WERI-Rb-1 (cell line): ENCODE results near the gene SMARCE1.

Source experiments
- DNase-seq: peaks from one replicate; pipeline ENCODE4 v3.0.0-alpha.2; 2020
- H3K27ac ChIP-seq: fragments of 250-450 bp; sonication (Bioruptor Pico); 2 replicates; pipeline ENCODE4 v1.5.1; 2020; ENCODE audit warnings: mild to moderate bottlenecking, moderate library complexity
- H3K27me3 ChIP-seq: fragments of 250-450 bp; sonication (Bioruptor Pico); 2 replicates; pipeline ENCODE4 v1.5.1; 2021; ENCODE audit warnings: mild to moderate bottlenecking, low read depth, moderate library complexity; ENCODE audit not compliant: insufficient read depth, severe bottlenecking
- H3K36me3 ChIP-seq: fragments of 250-450 bp; sonication (Bioruptor Pico); 2 replicates; pipeline ENCODE4 v1.5.1; 2020; ENCODE audit warnings: mild to moderate bottlenecking, moderate library complexity
- H3K4me3 ChIP-seq: 2 replicates; pipeline ENCODE4 v1.5.1; 2011; ENCODE audit warnings: low read depth, mild to moderate bottlenecking, control low read depth, low read length
- H3K9me3 ChIP-seq: fragments of 250-450 bp; sonication (Bioruptor Pico); 2 replicates; pipeline ENCODE4 v1.5.1; 2021; ENCODE audit warnings: mild to moderate bottlenecking, moderate library complexity; ENCODE audit not compliant: severe bottlenecking
- TF ChIP-seq, protein P1 (sequence below): IDR thresholded peaks from 2 replicates; pipeline ENCODE4 v1.5.1; 2011; ENCODE audit warnings: low read depth, mild to moderate bottlenecking, control low read depth, inconsistent platforms, low read length

SMARCE1 gene

DNA sequence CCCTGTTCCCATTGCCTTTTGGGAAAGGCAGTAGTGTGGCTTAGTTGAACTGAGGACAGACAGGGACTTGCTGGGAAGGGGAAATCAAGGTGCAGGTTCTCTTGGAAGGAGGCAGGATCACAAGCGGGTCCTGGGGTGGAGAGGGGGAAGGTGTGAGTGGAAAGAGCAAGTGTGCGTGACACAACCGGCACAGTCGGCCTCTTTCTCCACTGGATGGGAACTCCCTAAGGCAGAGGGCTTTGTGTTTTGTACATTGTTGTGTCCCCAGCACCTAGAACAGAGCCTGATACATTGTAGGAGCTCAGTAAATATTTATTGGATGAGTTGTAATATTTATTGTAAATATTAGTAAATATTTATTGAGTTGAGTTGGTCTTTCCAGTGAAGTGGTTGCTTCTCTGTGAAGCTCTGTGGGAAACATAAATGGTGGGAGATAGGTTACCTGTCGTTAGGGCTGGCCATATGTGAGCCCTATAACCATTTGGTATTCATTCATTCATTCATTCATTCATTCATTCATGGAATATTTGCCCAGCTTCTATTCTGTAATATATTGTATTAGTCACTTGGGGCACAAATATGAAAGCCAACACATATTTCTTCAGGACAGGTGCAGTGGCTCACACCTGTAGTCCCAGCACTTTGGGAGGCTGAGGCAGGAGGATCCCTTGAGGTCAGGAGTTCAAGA, 34.0 kb downstream of the SMARCE1 start:
- Histone ChIP-seq H3K27ac (no peak overlapping the region), H3K27me3 (peaks cover 83% of the 10 kb centered on the region), H3K4me3 (no peak overlapping the region), H3K36me3 (no peaks in the 10 kb centered on the region), H3K9me3 (no peaks in the 10 kb centered on the region)
- TF ChIP-seq, protein P1, sequence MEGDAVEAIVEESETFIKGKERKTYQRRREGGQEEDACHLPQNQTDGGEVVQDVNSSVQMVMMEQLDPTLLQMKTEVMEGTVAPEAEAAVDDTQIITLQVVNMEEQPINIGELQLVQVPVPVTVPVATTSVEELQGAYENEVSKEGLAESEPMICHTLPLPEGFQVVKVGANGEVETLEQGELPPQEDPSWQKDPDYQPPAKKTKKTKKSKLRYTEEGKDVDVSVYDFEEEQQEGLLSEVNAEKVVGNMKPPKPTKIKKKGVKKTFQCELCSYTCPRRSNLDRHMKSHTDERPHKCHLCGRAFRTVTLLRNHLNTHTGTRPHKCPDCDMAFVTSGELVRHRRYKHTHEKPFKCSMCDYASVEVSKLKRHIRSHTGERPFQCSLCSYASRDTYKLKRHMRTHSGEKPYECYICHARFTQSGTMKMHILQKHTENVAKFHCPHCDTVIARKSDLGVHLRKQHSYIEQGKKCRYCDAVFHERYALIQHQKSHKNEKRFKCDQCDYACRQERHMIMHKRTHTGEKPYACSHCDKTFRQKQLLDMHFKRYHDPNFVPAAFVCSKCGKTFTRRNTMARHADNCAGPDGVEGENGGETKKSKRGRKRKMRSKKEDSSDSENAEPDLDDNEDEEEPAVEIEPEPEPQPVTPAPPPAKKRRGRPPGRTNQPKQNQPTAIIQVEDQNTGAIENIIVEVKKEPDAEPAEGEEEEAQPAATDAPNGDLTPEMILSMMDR, result no peak
- no peak for DNase-seq

DNA sequence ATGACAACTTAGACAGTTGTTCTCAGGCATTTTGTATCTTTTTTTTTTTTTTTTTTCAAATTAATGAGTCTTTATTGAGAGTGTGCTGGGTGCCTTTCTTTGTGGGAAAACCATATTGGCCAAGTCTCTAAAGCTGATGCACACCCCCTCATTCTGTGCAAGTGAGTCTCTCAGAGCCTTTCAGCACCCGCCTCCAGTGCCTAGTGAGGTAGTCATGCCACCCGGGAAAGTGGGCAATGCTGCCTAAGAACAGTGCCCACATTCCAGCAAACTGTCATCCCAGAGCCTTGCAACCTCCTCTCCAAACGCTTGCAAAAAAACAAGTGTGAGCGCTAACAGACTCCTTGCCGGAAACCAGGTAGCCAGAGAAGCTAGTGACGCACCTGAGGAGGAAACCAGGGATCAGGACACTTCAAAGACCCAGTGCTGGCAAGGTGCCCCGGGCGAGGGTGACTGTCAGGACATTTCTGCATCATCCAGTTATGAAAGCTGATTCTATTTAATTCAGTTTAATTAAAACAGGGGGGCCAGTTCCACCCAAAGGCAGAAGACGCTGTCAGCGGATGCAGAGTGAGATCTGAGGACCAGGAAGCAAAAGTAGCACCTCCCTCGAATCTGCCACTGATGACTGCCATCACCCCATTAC, 34.9 kb downstream of the SMARCE1 start:
- Histone ChIP-seq H3K27ac (no peak overlapping the region), H3K9me3 (no peaks in the 10 kb centered on the region), H3K36me3 (no peaks in the 10 kb centered on the region), H3K27me3 (peaks cover 81% of the 10 kb centered on the region), H3K4me3 (no peak overlapping the region)
- TF ChIP-seq, protein P1, result no peak
- DNase-seq, result no peak

DNA sequence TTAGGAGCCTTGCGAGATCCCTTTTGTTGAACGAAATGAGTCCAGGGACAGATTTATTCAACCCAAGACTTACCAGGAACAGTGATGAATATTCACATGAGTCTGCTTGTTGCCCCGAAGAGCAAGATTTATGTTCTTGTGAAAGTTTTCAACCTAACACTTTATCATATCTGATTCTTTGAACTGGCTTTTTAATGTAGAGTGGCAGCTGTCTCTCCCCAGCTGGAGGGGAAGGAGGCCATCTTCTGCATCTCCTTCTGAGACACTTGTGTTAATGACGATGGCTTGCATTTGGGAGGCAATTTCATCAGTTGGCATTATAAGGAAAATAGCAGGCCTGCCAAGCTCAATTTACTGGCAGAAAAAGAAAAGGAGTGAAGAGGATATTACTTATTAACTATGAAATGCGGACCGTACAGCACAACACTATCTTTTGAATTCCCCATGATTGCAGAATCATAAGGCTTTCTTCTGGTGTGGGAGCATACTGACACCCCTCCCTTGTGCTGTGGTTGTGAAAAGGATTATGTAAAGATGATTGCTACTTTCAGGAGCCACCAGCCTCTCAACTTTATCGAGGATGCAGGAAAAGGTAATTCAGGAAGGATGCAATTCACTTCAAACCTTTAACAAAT, 35.7 kb downstream of the SMARCE1 start:
- Histone ChIP-seq H3K4me3 (no peak overlapping the region), H3K36me3 (no peaks in the 10 kb centered on the region), H3K27me3 (peaks cover 81% of the 10 kb centered on the region), H3K27ac (no peak overlapping the region), H3K9me3 (no peaks in the 10 kb centered on the region)
- no peak for DNase-seq
- TF ChIP-seq, protein P1, result no peak

DNA sequence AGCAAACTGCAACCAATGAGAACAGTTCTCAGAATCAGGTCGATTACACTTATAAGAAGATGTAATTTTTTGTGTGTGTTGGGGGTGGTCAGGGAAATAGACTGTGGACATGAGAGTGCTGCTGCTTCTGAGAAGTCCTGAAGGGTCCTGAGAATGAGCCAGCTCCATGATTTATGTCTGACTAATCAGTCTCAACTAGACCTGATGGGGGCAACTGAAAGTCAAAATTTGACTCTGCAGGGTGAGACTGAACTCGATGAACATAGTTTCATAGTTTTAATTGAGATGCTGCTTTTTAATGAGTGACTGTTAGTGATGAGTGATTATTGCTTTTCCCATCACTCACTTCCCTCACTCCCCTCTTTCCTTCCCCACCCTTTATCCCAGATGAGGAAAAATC, 37.3 kb downstream of the SMARCE1 start:
- no peaks in the 10 kb centered on the region for H3K9me3 ChIP-seq
- peaks cover 72% of the 10 kb centered on the region for H3K27me3 ChIP-seq
- no peak overlapping the region for H3K4me3 ChIP-seq
- H3K36me3 ChIP-seq, result no peaks in the 10 kb centered on the region
- H3K27ac ChIP-seq, result no peak overlapping the region
- DNase-seq, result no peak
- TF ChIP-seq, protein P1, result no peak

DNA sequence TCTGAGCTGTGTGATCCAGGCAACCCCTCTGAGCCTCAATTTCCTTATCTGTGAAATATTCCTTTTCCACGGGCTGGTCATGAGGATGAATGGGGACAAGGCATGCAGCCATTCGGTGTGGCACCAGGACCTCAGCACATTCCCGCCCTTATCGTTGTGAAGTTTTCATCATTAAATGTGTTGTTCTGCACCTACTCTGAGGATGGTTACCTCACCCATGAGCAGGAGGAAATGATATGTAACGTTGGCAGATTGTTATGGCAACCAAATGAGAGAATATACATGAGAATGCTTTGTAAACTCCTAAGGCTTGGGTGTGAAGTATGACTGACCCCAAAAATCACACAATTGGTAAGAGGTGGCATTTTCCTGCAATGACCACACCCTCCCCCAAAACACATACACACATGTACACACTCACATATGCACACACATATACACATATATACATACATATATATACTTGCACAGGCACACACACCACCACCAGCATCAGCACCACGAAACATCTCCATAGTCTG, 39.5 kb downstream of the SMARCE1 start:
- Histone ChIP-seq H3K4me3 (no peak overlapping the region), H3K36me3 (no peaks in the 10 kb centered on the region), H3K9me3 (no peaks in the 10 kb centered on the region), H3K27me3 (peaks cover 61% of the 10 kb centered on the region), H3K27ac (no peak overlapping the region)
- no peak for DNase-seq
- TF ChIP-seq, protein P1, result no peak
